HG03139 (cell line): ENCODE measurements around the gene GNA12.
A peak's percentile ranks its signal among the peaks of the same experiment; 100 is the strongest.
"Not testable (repeated sequence)": the region's sequence is repeated elsewhere in the genome, so short reads cannot be mapped to it uniquely, and the experiment has no call there.

Source experiments
- ATAC-seq: cut with Tn5 transposase; IDR thresholded peaks from one replicate; pipeline ENCODE4 v1.9.1; 2021; ENCODE audit not compliant: unreplicated experiment

The GNA12 gene

GRCh38 chr7:2864999-2865670 is 21.0 kb upstream of the GNA12 start:
- no peak for ATAC-seq

GRCh38 chr7:2864204-2864985 is 20.3 kb upstream of the GNA12 start:
- no peak for ATAC-seq

GRCh38 chr7:2863461-2864066 is 19.5 kb upstream of the GNA12 start:
- ATAC-seq: peak; percentile 90

- ATAC-seq: no peak
Measured at GRCh38 chr7:2862831-2863361, 18.8 kb upstream of the GNA12 start.

GRCh38 chr7:2861509-2861908 is 17.4 kb upstream of the GNA12 start:
- ATAC-seq: no peak

- no peak for ATAC-seq
Measured at GRCh38 chr7:2860627-2861133, 16.6 kb upstream of the GNA12 start.

- ATAC-seq: no peak
Measured at GRCh38 chr7:2859952-2860351, 15.8 kb upstream of the GNA12 start.

- ATAC-seq: no peak
Measured at GRCh38 chr7:2858621-2859020, 14.5 kb upstream of the GNA12 start.

- no peak for ATAC-seq
Measured at GRCh38 chr7:2856388-2857169, 12.5 kb upstream of the GNA12 start.

- ATAC-seq: no peak
Measured at GRCh38 chr7:2855386-2855785, 11.3 kb upstream of the GNA12 start.

- ATAC-seq: not testable (repeated sequence)
Measured at GRCh38 chr7:2853552-2853951, 9.4 kb upstream of the GNA12 start.

GRCh38 chr7:2853147-2853546 is 9.0 kb upstream of the GNA12 start:
- ATAC-seq: no peak

- ATAC-seq: no peak
Measured at GRCh38 chr7:2851497-2851896, 7.4 kb upstream of the GNA12 start.

GRCh38 chr7:2849941-2850766 is 6.0 kb upstream of the GNA12 start:
- no peak for ATAC-seq

GRCh38 chr7:2845034-2845592 is 1.0 kb upstream of the GNA12 start:
- ATAC-seq: no peak

GRCh38 chr7:2843711-2844152 is 376 bp downstream of the GNA12 start:
- peak; percentile 21 for ATAC-seq

GRCh38 chr7:2843191-2843685 is 870 bp downstream of the GNA12 start:
- ATAC-seq: no peak

GRCh38 chr7:2841907-2842306 is 2.2 kb downstream of the GNA12 start:
- ATAC-seq: no peak

GRCh38 chr7:2840458-2840857 is 3.6 kb downstream of the GNA12 start:
- no peak for ATAC-seq
